ENCODE results near the gene SERPINA3.

- TF ChIP-seq EZH2 (IDR thresholded peaks at IDR 0.05; ENCODE audit: borderline replicate concordance, low read depth, low read length, poor library complexity, severe bottlenecking) (no peak), CTCF (conservative IDR thresholded peaks at IDR 0.05; ENCODE audit: low read depth, low read length) (no peak)
These were observed 34.3 kb downstream of the SERPINA3 start for GRCh38 chr14:94646481-94646880.
